Measurements from ENCODE around the gene GRIK4. TPM values are rescaled to one million over a fixed set of nuclear protein-coding genes. Genes with fewer than 3 reads are reported as not detected.

The GRIK4 gene
- total RNA-seq, 2 experiments from 2014 or later = not detected

DNA sequence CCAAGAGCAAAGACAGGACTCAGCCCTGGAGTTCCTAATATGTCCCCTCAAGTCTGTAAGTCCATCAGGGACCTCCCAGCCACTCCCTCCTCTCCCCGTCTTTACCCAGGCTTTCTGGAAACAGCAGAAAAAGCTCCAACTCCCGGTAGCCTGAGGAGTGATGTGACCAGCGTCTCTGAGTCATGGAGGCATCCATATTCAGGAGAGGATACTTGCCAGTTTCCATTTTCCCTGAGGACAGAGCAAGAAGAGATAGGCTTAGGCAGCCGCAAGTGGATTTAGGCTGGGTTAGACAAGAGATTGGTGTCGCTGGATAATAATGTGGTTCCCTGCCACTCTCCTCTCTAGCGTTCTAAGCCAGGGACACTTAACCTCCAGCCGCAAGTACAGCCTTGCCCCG, 206.6 kb downstream of the GRIK4 start:
- H3K36me3 ChIP-seq (ENCODE audit: insufficient read depth, low read length) = no peaks in the 10 kb centered on the region
- ATAC-seq (ENCODE audit: poor library complexity) = no peak
- no peaks in the 10 kb centered on the region for H3K9me3 ChIP-seq (ENCODE audit: control insufficient read depth in 1 of 2, insufficient read depth in 1 of 2, low read length in 2 of 2)
- CTCF ChIA-PET = no interaction called here
- no peaks in the 10 kb centered on the region for H3K36me3 Mint-ChIP-seq (ENCODE audit: low read depth)
- H3K4me1 ChIP-seq (ENCODE audit: insufficient read depth, low read length) = no peaks in the 10 kb centered on the region
- POLR2A ChIA-PET = no interaction called here
- peaks cover 7 to 17% of the 10 kb centered on the region in 2 experiments for H3K27me3 ChIP-seq (ENCODE audit: control insufficient read depth in 1 of 2, insufficient read depth in 2 of 2, low read length in 2 of 2)
- H3K27ac Mint-ChIP-seq = no peak overlapping the region
- peaks cover 53% of the 10 kb centered on the region for H3K27me3 Mint-ChIP-seq
- intact Hi-C loops (cut with DNase I, micrococcal nuclease) = no loop called here
- H3K4me3 Mint-ChIP-seq = no peak overlapping the region
- H3K4me1 Mint-ChIP-seq (ENCODE audit: low read depth) = no peaks in the 10 kb centered on the region
- DNase-seq = no peak
- no peak overlapping the region for H3K27ac ChIP-seq (ENCODE audit: low read depth in 1 of 2, low read length in 2 of 2)
- TF ChIP-seq, protein P1, sequence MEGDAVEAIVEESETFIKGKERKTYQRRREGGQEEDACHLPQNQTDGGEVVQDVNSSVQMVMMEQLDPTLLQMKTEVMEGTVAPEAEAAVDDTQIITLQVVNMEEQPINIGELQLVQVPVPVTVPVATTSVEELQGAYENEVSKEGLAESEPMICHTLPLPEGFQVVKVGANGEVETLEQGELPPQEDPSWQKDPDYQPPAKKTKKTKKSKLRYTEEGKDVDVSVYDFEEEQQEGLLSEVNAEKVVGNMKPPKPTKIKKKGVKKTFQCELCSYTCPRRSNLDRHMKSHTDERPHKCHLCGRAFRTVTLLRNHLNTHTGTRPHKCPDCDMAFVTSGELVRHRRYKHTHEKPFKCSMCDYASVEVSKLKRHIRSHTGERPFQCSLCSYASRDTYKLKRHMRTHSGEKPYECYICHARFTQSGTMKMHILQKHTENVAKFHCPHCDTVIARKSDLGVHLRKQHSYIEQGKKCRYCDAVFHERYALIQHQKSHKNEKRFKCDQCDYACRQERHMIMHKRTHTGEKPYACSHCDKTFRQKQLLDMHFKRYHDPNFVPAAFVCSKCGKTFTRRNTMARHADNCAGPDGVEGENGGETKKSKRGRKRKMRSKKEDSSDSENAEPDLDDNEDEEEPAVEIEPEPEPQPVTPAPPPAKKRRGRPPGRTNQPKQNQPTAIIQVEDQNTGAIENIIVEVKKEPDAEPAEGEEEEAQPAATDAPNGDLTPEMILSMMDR (IDR thresholded peaks at IDR 0.05) = no peak
- no peak overlapping the region for H3K4me3 ChIP-seq (ENCODE audit: low read length)
- no peaks in the 10 kb centered on the region for H3K9me3 Mint-ChIP-seq

- Mint-ChIP-seq H3K9me3 (no peaks in the 10 kb centered on the region), H3K27me3 (peaks cover 51% of the 10 kb centered on the region), H3K27ac (no peak overlapping the region), H3K36me3 (ENCODE audit: low read depth) (no peaks in the 10 kb centered on the region), H3K4me1 (ENCODE audit: low read depth) (no peaks in the 10 kb centered on the region), H3K4me3 (no peak overlapping the region)
- Histone ChIP-seq H3K4me3 (ENCODE audit: low read length) (no peak overlapping the region), H3K27ac (ENCODE audit: low read depth in 1 of 2, low read length in 2 of 2) (no peak overlapping the region), H3K36me3 (ENCODE audit: insufficient read depth, low read length) (no peaks in the 10 kb centered on the region), H3K27me3 (ENCODE audit: control insufficient read depth in 1 of 2, insufficient read depth in 2 of 2, low read length in 2 of 2) (peaks cover 7 to 10% of the 10 kb centered on the region in 2 experiments), H3K4me1 (ENCODE audit: insufficient read depth, low read length) (no peaks in the 10 kb centered on the region), H3K9me3 (ENCODE audit: control insufficient read depth in 1 of 2, insufficient read depth in 1 of 2, low read length in 2 of 2) (no peaks in the 10 kb centered on the region)
- DNase-seq (no peak), ATAC-seq (ENCODE audit: poor library complexity) (no peak)
- intact Hi-C loops (cut with DNase I, micrococcal nuclease) = no loop called here
- CTCF ChIA-PET = no interaction called here
- TF ChIP-seq, protein P1 (IDR thresholded peaks at IDR 0.05) = no peak
- POLR2A ChIA-PET = no interaction called here
These were observed 207.8 kb downstream of the GRIK4 start for GRCh38 chr11:120719348-120719747.

GRCh38 chr11:120720760-120721159, 209.2 kb downstream of the GRIK4 start:
- H3K4me1 Mint-ChIP-seq (ENCODE audit: low read depth) = no peaks in the 10 kb centered on the region
- intact Hi-C loops (cut with DNase I, micrococcal nuclease) = no loop called here
- no peak overlapping the region for H3K27ac Mint-ChIP-seq
- Histone ChIP-seq H3K4me3 (ENCODE audit: low read length) (no peak overlapping the region), H3K27ac (ENCODE audit: low read depth in 1 of 2, low read length in 2 of 2) (no peak overlapping the region), H3K4me1 (ENCODE audit: insufficient read depth, low read length) (no peaks in the 10 kb centered on the region), H3K9me3 (ENCODE audit: control insufficient read depth in 1 of 2, insufficient read depth in 1 of 2, low read length in 2 of 2) (no peaks in the 10 kb centered on the region), H3K27me3 (ENCODE audit: control insufficient read depth in 1 of 2, insufficient read depth in 2 of 2, low read length in 2 of 2) (peaks cover 7 to 8% of the 10 kb centered on the region in 2 experiments), H3K36me3 (ENCODE audit: insufficient read depth, low read length) (no peaks in the 10 kb centered on the region)
- DNase-seq (no peak), ATAC-seq (ENCODE audit: poor library complexity) (no peak)
- peaks cover 39% of the 10 kb centered on the region for H3K27me3 Mint-ChIP-seq
- TF ChIP-seq, protein P1 (IDR thresholded peaks at IDR 0.05) = no peak
- H3K36me3 Mint-ChIP-seq (ENCODE audit: low read depth) = no peaks in the 10 kb centered on the region
- ChIA-PET CTCF (no interaction called here), POLR2A (no interaction called here)
- H3K9me3 Mint-ChIP-seq = no peaks in the 10 kb centered on the region
- H3K4me3 Mint-ChIP-seq = no peak overlapping the region

Measured in CD4-positive, alpha-beta T cell (primary cell).